Transverse colon (tissue), 4 donors: ENCODE results near the gene ACP1. TPM values are rescaled to one million over a fixed set of nuclear protein-coding genes. Genes with fewer than 3 reads are reported as not detected.

ENCODE experiments used
- DNase-seq: peaks from one replicate; pipeline ENCODE4 v3.0.0-alpha.2; 2019
- H3K27ac ChIP-seq, 4 donors: fragments of 200-600 bp; sonication (generic); 2 replicates each; pipeline ENCODE4 v1.5.1; 2016 to 2018; ENCODE audit warnings: inconsistent platforms in 4 of 4
- H3K27me3 ChIP-seq: fragments of 200-600 bp; sonication (generic); 2 replicates; pipeline ENCODE4 v1.5.1; 2017; ENCODE audit warnings: inconsistent platforms
- H3K36me3 ChIP-seq, 4 donors: fragments of 200-600 bp; sonication (generic); 2 replicates each; pipeline ENCODE4 v1.5.1; 2017 to 2019; ENCODE audit warnings: inconsistent platforms in 4 of 4
- H3K4me1 ChIP-seq, 4 donors: fragments of 200-600 bp; sonication (generic); 2 replicates each; pipeline ENCODE4 v1.5.1; 2017 to 2020; ENCODE audit warnings: inconsistent platforms in 4 of 4
- H3K4me3 ChIP-seq, 4 donors: fragments of 200-600 bp; sonication (generic); 1 replicate in 1 of 4; 2 replicates in 3 of 4; pipeline versions ENCODE4 v1.5.1 to v1.6.1; 2017 to 2019; ENCODE audit warnings: inconsistent platforms in 4 of 4
- H3K9me3 ChIP-seq, 2 donors: fragments of 200-600 bp; sonication (generic); 2 replicates each; pipeline ENCODE4 v1.5.1; 2017 to 2019; ENCODE audit warnings: inconsistent platforms in 2 of 2
- EP300 ChIP-seq: sonication (generic); formaldehyde crosslinking; IDR thresholded peaks from one replicate; pipeline ENCODE4 v1.6.1; 2017; ENCODE audit warnings: antibody characterized with exemption, low read depth
- POLR2A ChIP-seq: fragments of 450-650 bp; IDR thresholded peaks from one replicate; pipeline ENCODE4 v1.6.1; 2016; ENCODE audit warnings: antibody characterized with exemption, mild to moderate bottlenecking, moderate library complexity
- POLR2AphosphoS5 ChIP-seq, 3 donors: sonication (generic); formaldehyde crosslinking; IDR thresholded peaks; one replicate each; pipeline ENCODE4 v1.6.1; 2016; ENCODE audit warnings: antibody characterized with exemption in 3 of 3
- WGBS, 2 donors: methylation state at CpG; one replicate each; pipeline ENCODE4 v1.1.5; 2018; ENCODE audit warnings: low coverage in 1 of 2; 5-methylcytosine and 5-hydroxymethylcytosine counted together
- in situ Hi-C, 4 donors: fragments of 200-750 bp; cut with MboI; loops; one replicate each; pipeline versions ENCODE4 v1.15.0 to v1.15.1; 2017; ENCODE audit warnings: low sequenced_read_pairs in 3 of 4, low pct_ligation_motif_present in 1 of 4, low pct_unique_long_range_greater_than_20kb in 1 of 4
- intact Hi-C: fragments of 100-400 bp; cut with DNase I; formaldehyde crosslinking; loops from one replicate; pipeline ENCODE4 v1.15.1; 2023; ENCODE audit warnings: low total_unique reads
- total RNA-seq, 4 donors: library from RNA; depleted of rRNA; stranded (reverse); fragments of >200 nt; gene quantifications; one replicate each; pipeline ENCODE4 v1.1.0, GENCODE V29; 2016
- TF ChIP-seq, protein P1 (sequence below), 5 experiments: fragments of 200-600 bp in 3 of 5; fragments of 450-650 bp in 2 of 5; sonication (generic) in 3 of 5; IDR thresholded peaks; 1 replicate in 2 of 5; 2 replicates in 3 of 5; pipeline ENCODE4 v1.5.1; 2016 to 2017; ENCODE audit warnings: antibody characterized with exemption in 5 of 5, inconsistent platforms in 3 of 5, mild to moderate bottlenecking in 2 of 5, moderate library complexity in 1 of 5

The ACP1 gene
- total RNA-seq, 4 donors from 2014 or later, result 21.3 to 96.1 (median 66.4) TPM

DNA sequence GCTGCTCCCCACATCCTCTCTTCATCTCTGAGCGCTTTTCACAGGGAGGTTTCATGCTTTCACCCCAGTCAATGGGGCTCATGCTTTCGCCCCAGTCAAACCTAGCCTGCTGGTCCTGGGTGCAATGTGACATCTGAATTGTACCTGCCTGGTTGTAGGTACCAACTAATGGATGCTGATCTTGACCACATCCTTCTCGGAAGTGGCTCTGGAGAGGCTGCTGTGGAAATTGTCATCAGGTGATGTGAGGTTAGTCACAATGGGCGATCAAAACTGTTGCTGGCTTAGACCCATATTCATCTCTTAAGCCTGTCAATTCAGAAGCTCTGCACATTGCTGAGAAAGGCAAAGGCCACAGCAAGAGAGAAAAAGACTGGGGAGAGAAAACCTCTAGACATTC lies 55.8 kb downstream of the ACP1 start:
- H3K27me3 ChIP-seq, result no peaks in the 10 kb centered on the region
- in situ Hi-C loops, result no loop called here
- no peaks in the 10 kb centered on the region for H3K4me1 ChIP-seq
- H3K27ac ChIP-seq, result no peak overlapping the region
- TF ChIP-seq POLR2AphosphoS5 (IDR thresholded peaks at IDR 0.05) (no peak), POLR2A (no peak), EP300 (no peak)
- TF ChIP-seq, protein P1, sequence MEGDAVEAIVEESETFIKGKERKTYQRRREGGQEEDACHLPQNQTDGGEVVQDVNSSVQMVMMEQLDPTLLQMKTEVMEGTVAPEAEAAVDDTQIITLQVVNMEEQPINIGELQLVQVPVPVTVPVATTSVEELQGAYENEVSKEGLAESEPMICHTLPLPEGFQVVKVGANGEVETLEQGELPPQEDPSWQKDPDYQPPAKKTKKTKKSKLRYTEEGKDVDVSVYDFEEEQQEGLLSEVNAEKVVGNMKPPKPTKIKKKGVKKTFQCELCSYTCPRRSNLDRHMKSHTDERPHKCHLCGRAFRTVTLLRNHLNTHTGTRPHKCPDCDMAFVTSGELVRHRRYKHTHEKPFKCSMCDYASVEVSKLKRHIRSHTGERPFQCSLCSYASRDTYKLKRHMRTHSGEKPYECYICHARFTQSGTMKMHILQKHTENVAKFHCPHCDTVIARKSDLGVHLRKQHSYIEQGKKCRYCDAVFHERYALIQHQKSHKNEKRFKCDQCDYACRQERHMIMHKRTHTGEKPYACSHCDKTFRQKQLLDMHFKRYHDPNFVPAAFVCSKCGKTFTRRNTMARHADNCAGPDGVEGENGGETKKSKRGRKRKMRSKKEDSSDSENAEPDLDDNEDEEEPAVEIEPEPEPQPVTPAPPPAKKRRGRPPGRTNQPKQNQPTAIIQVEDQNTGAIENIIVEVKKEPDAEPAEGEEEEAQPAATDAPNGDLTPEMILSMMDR (IDR thresholded peaks at IDR 0.05), result no peak
- H3K9me3 ChIP-seq, result no peaks in the 10 kb centered on the region
- H3K4me3 ChIP-seq, result no peak overlapping the region
- H3K36me3 ChIP-seq, result no peaks in the 10 kb centered on the region
- 88 to 90% methylated on average over 3 to 4 of the region's 4 CpGs for WGBS, 2 donors
- no peak for DNase-seq
- intact Hi-C loops, result no loop called here

DNA sequence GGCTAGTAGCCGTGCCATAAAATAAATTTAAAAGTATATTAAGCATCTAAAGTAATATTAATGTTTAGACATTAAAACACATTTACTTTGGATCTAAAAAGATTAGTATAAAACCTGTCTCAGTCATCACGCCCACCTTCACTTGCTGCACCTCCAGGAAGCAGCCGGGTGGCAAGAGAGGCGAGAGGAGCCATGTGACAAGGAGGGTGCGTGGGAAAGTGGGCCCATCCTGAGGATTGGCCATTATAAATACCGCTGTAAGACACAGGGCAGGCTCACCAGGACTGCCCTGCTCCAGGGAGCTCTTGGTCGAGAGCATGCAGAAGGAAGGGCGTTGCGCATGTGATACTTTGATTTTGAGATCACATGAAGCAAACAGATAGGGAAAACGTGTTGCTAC lies 57.6 kb downstream of the ACP1 start:
- DNase-seq, result no peak
- no peaks in the 10 kb centered on the region for H3K4me1 ChIP-seq
- no peak overlapping the region for H3K4me3 ChIP-seq
- H3K27ac ChIP-seq, result no peak overlapping the region
- intact Hi-C loops (no loop called here), in situ Hi-C loops (no loop called here)
- no peaks in the 10 kb centered on the region for H3K9me3 ChIP-seq
- H3K27me3 ChIP-seq, result no peaks in the 10 kb centered on the region
- H3K36me3 ChIP-seq, result no peaks in the 10 kb centered on the region
- TF ChIP-seq EP300, result no peak
- TF ChIP-seq POLR2A, result no peak
- no peak for TF ChIP-seq POLR2AphosphoS5 (IDR thresholded peaks at IDR 0.05)
- TF ChIP-seq, protein P1 (IDR thresholded peaks at IDR 0.05), result no peak
- 49 to 61% methylated on average over 5 to 10 of the region's 10 CpGs for WGBS, 2 donors

DNA sequence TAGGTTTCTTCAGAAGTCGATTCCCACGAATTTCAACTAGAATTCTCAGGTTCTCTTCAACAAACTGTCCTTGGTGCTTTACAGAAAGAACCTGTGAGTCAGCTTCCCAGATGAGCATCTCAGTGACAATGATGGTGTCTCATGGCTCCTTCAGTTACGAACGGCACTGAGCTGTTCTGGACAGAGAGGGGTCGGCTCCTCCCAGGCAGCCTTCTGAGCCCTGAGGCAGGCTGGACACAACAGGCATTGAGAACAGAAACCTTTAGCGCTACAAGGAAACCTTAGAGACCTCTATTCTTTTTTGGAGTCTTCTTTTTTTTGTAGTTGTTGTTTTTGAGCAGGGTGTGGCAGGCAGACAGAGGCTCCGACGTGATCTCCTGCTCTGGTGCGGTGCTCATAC lies 58.3 kb downstream of the ACP1 start:
- Histone ChIP-seq H3K4me1 (no peaks in the 10 kb centered on the region), H3K9me3 (no peaks in the 10 kb centered on the region), H3K27ac (no peak overlapping the region), H3K4me3 (no peak overlapping the region), H3K27me3 (no peaks in the 10 kb centered on the region), H3K36me3 (no peaks in the 10 kb centered on the region)
- TF ChIP-seq EP300, result no peak
- TF ChIP-seq POLR2A, result no peak
- TF ChIP-seq, protein P1 (IDR thresholded peaks at IDR 0.05), result no peak
- TF ChIP-seq POLR2AphosphoS5 (IDR thresholded peaks at IDR 0.05), result no peak
- intact Hi-C loops, result no loop called here
- in situ Hi-C loops, result no loop called here
- 88 to 89% methylated on average over 7 to 9 of the region's 9 CpGs for WGBS, 2 donors
- DNase-seq, result no peak

Other genes starting within 250 kb of the ACP1 start
- 10 to 100 TPM; 23.7 to 53.9 (median 41.8) TPM for gene FAM110C, start 218.4 kb upstream of the ACP1 start, total RNA-seq
- 100 to 1,000 TPM in 2 of 4 donors, 10 to 100 TPM in 2; 70.7 to 344 (median 98.0) TPM for gene SH3YL1, start 915 bp upstream of the ACP1 start, total RNA-seq
- gene ALKAL2, start 23.1 kb downstream of the ACP1 start, total RNA-seq, result 1 to 10 TPM in 1 of 4 donors, under 1 TPM in 1, not detected in 2; 0.96 to 2.5 TPM